ENCODE results near the gene DDC.

DDC gene

GRCh38 chr7:50479743-50480517 is 85.3 kb downstream of the DDC start:
- no peaks in the 10 kb centered on the region for H3K27me3 ChIP-seq (replicated peaks; ENCODE audit: control insufficient read depth, insufficient read depth, low read length)
- no peaks in the 10 kb centered on the region for H3K36me3 ChIP-seq (ENCODE audit: control insufficient read depth, insufficient read depth, low read length)
- no peak for DNase-seq (ENCODE audit: extremely low read depth, insufficient read length)
- TF ChIP-seq CTCF (IDR thresholded peaks at IDR 0.05; ENCODE audit: insufficient read depth, low read length, poor library complexity, severe bottlenecking): no peak
- H3K4me3 ChIP-seq (replicated peaks; ENCODE audit: low read depth, low read length): no peak overlapping the region

GRCh38 chr7:50477640-50478039 is 87.6 kb downstream of the DDC start:
- no peak for TF ChIP-seq CTCF (IDR thresholded peaks at IDR 0.05; ENCODE audit: insufficient read depth, low read length, poor library complexity, severe bottlenecking)
- Histone ChIP-seq H3K27me3 (replicated peaks; ENCODE audit: control insufficient read depth, insufficient read depth, low read length) (no peaks in the 10 kb centered on the region), H3K36me3 (ENCODE audit: control insufficient read depth, insufficient read depth, low read length) (no peaks in the 10 kb centered on the region), H3K4me3 (replicated peaks; ENCODE audit: low read depth, low read length) (no peak overlapping the region)
- DNase-seq (ENCODE audit: extremely low read depth, insufficient read length): no peak

- TF ChIP-seq CTCF (IDR thresholded peaks at IDR 0.05; ENCODE audit: insufficient read depth, low read length, poor library complexity, severe bottlenecking): no peak
- H3K27me3 ChIP-seq (replicated peaks; ENCODE audit: control insufficient read depth, insufficient read depth, low read length): no peaks in the 10 kb centered on the region
- H3K4me3 ChIP-seq (replicated peaks; ENCODE audit: low read depth, low read length): no peak overlapping the region
- H3K36me3 ChIP-seq (ENCODE audit: control insufficient read depth, insufficient read depth, low read length): no peaks in the 10 kb centered on the region
- DNase-seq (ENCODE audit: extremely low read depth, insufficient read length): no peak
Measured at GRCh38 chr7:50476953-50477625, 88.1 kb downstream of the DDC start.

- no peak overlapping the region for H3K4me3 ChIP-seq (replicated peaks; ENCODE audit: low read depth, low read length)
- TF ChIP-seq CTCF (IDR thresholded peaks at IDR 0.05; ENCODE audit: insufficient read depth, low read length, poor library complexity, severe bottlenecking): no peak
- H3K27me3 ChIP-seq (replicated peaks; ENCODE audit: control insufficient read depth, insufficient read depth, low read length): no peaks in the 10 kb centered on the region
- H3K36me3 ChIP-seq (ENCODE audit: control insufficient read depth, insufficient read depth, low read length): no peaks in the 10 kb centered on the region
- no peak for DNase-seq (ENCODE audit: extremely low read depth, insufficient read length)
Measured at GRCh38 chr7:50475340-50475739, 89.9 kb downstream of the DDC start.

GRCh38 chr7:50474382-50475160 is 90.6 kb downstream of the DDC start:
- no peaks in the 10 kb centered on the region for H3K27me3 ChIP-seq (replicated peaks; ENCODE audit: control insufficient read depth, insufficient read depth, low read length)
- no peaks in the 10 kb centered on the region for H3K36me3 ChIP-seq (ENCODE audit: control insufficient read depth, insufficient read depth, low read length)
- no peak for TF ChIP-seq CTCF (IDR thresholded peaks at IDR 0.05; ENCODE audit: insufficient read depth, low read length, poor library complexity, severe bottlenecking)
- DNase-seq (ENCODE audit: extremely low read depth, insufficient read length): no peak
- H3K4me3 ChIP-seq (replicated peaks; ENCODE audit: low read depth, low read length): no peak overlapping the region

Measured in GM06990 (cell line).